Hematopoietic multipotent progenitor cell (in vitro differentiated cells): ENCODE data around the gene PBX2. TPM values are rescaled to one million over a fixed set of nuclear protein-coding genes. Genes with fewer than 3 reads are reported as not detected.
"Not testable (repeated sequence)": the region's sequence is repeated elsewhere in the genome, so short reads cannot be mapped to it uniquely, and the experiment has no call there.

Experiments used
- DNase-seq, 3 donors: peaks; one replicate each; pipeline ENCODE4 v3.0.0-alpha.2; 2011 to 2015; ENCODE audit warnings: low read depth in 2 of 3, low spot score in 2 of 3
- total RNA-seq: library from RNA; depleted of rRNA; stranded (reverse); fragments of >200 nt; gene quantifications from one replicate; pipeline ENCODE4 v1.2.3, GENCODE V29; 2012

PBX2 gene
- total RNA-seq, 1 donor = 75.9 TPM

DNA sequence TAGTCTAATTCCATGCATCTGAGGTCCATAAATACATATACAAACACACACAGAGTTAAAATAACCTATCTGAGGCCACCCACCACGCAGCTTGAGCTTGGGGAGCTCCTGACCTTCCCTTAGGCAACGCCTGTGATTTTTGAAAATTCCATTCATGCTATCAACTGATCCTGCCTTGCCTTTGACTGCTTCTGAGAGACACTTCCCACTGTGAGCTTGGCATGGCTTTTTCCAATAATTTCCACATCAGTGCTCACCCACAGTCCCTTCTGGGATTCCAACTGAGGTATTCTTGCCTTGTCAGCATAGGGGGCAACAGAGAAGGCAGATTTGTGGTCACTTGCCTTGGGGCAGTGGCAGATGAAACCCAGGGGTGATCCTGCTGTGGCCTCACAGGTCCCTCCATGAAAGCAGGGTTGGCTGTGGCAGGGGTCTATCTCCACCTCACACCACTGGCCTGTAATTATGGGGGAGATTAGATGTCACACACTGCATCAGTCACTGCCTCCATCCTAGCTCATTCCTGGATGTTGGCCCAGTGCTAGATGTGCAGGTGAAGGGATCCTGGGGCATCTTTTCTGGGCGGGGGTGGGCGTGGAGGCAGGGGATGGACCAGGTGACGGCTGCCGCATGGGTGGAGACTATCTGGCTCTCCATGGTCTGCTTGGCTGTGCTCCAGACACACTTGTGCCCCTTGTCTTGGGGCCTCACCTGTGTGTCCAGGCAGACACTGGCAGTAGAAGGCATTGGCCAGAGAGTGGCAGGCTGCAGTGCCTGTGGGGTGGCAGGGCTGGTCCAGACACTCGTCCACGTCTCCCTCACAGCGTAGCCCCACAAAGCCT lies 13.6 kb upstream of the PBX2 start:
- DNase-seq = no peak

DNA sequence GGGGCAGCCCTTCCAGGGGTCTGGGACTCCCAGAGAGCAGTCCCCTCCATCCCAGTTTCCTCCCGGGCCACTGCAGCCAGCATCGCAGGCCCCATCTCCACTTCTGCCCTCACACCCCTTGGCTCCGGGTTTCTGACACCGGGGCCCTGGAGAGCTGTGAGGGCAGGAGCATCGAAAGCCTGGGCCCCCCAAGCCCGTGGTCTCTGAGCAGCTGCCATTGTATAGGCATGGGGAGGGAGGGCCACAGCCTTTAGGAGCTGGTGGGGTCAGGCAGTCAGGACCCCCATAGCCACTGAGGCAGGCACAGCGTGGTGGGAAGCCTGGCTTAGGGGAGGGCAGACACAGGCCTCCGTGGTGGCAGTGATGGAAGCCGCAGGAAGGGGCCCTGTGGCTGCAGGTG lies 12.2 kb upstream of the PBX2 start:
- DNase-seq = no peak

DNA sequence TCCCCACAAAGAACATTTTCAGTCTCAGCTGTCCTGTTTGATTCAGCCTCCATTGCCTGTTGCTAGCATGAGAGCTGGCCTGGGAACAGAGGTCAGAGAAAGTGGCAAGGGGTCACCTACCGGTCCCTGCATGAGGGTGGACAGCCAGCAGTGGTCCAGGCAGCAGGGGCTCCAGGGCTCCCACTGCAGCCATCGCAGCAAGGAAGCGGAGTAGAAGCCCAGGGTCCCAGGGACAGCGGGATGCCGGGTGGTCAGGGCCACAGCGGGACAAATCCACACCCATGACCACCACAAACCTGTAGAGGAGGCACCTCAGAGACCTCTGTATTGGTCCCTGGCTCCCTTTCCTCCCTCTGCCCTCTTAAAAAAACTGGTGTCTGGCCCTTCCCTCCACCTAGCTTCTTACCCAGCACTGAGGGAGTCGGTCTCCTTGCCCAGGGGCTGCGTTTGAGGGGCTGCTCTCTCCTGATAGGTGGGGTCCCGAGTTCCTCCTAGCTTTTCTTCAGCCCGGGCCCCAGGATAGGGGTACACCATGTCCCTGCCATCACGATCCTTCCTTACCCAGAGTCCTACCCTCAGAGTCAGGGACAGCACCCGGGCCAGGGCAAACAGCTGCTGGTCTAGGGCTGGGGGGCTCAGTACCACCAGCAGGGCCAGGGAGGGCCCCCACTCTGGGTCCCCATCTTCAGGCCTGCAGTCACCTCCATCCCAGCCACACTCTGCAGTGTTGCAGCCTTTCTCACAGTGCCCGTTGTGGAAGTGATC lies 10.9 kb upstream of the PBX2 start:
- DNase-seq = no peak

DNA sequence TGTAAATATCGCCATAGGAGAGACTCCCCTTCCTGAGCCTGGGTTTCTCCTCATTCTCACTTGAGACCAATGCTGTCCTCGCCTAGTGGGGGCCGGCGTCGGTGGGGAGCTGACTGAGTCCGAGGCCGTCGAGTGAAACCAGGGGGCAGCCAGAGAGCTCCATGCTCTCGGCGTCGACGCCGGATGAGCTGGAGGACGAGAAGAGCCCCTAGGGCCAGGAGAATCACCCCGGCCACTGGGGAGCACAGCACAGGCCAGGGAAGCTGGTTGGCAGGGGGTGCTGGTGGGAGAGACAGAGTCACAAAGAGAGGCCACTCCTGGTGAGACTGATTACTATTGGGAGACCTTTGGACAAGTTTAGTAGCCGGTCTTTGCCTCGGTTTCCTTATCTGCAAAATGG lies 8.9 kb upstream of the PBX2 start:
- no peak for DNase-seq

DNA sequence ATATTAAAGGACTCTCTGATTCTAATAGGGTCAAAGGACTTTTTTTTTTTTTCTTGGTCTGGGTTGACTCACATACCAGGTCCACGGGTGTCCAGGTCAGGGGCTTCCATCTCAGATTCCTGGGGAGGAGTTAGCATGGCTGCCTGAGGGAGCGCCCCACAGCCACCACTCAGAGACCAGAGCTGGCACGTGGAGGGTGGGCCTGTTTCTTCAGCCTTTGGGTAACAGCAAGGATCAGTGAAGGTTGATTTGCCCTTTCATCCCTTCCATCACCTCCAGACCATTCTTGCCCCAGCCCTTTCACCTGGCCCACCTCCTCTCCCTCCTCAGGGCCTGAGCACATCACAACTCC lies 8.3 kb upstream of the PBX2 start:
- no peak for DNase-seq

DNA sequence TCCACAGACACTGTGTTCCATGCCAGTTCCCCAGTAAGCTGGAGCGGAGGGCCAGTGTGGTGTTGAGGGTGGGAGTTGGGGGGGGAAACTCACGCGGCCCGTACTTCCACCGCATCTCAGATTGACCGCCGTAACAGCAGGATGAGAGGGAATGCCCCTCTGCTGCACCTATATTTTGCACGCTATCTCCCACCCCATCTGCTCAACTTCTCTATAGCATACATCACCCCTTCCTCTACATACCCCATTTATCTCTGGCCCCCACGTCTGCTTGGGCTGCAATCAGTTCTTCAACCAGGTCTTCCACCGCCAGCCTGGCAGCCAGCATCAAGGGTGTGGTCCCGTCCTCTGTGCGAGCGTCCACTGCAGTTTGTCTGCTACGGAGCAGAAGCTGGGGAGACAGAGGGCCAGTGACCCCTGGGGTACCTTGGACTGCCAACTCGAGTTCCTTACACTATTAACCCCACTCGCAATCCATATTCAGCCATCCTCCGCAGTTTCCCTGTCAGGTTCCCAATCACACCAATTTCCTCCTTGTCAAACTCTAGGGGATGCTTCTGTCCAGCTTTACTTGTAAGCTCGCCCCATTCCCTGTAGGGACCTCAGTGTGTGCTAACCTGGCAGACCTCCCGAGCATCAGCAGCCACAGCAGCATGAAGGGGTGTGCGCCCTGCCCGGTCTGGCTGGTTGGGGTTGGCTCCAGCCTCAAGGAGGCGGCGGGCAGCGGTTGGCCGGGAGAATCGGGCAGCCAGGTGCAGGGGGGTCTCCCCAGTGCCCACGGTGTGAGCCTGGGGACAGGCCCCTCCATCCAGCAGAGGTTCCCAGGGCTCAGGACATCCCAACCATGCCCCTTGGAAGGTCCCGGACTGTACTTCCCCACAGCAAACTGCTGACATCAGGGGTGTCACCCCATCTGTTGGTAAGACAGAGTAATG lies 6.9 kb upstream of the PBX2 start:
- DNase-seq = peak in 2 of 3 donors; percentile 61 to 74

DNA sequence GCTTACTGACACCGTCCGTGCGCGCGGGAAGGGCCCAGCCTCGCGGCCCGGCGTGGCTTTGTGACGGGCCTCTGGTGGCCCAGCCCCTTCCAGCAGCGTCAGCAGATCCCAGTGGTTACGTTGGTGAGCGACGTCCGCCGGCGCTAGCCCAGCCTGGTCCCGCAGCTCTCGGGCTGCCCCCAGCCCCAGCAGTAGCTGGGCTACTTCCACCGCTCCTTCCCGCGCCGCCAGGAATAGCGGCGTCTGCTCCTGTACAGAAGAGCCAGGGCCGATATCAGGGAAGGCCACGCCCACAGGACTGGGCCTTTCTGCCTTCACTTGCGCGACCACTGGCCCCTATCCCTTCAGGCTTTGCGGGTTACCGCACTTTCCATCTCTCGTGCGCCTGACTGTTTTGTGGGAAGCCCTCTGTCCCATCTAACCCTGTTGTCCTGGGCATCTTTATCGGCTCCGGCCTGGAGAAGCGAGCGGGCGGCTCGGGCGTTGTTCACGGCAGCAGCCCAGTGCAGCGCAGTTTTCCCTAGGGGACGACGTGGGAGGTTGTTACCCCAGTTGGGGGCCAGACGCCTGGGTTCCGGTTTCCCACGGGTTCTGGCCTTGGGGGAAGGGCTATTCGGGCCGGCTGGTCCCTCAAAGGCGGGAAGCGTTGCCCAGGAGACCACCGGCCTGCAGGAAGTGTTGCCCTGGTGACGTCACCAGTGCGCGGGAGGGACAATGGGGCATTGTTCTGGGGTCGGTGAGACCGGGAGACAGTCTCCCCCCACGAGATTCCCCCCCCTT lies 6.1 kb upstream of the PBX2 start:
- DNase-seq = peak in 2 of 3 donors; percentile 68 to 83

DNA sequence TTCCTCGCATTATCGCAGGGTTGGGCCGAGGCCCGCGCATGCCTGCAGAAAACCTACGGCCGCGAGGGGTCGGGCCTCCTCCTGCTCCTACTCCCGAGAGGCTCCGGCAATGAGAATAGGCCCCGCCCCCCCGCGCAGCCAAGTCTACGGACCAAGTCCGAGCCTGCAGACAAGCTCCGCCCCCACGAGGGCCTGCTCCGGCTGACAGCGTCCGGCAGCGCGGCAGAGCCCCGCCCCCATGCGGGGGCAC lies 5.6 kb upstream of the PBX2 start:
- DNase-seq = peak; percentile 97 to 100 (median 100)

DNA sequence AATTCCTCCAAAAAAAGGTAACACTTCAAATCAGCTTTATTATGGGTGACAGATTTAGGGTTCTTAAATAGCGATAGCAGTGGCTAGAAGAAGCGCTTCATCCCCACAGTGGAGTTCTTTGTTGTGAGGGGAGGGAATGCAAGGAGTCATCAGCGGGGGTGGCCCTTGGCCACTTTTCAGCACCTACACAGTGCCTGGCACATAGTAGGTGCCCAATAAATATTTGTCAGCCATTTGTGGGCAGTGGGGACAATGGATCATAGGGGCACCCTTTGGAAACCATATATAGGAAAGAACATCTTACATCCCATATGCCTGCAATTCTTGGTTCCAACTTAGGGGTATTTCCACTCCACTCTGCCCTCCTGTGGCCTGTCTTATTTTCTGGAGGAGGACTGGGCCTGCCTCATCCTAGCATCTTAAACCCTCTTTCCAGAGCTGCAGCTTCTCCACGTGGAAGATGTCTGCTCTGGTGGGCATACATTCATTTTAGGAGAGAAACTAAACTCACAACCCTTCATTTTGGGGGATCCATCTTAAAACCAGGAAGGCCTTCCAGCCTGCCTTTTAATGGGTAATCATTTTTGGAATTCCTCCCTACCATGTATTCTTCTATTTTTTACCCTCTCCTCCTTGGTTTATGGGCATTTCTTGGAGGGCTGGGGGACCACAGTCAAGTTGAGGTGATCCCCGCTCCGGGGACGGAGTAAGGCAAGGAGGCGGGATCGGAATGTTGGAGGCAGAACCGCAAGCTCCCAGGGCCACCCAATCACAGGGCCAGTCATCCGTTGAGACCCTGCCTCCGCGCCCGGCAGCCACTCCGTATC lies 5.0 kb upstream of the PBX2 start:
- peak in 2 of 3 donors; percentile 55 to 73 for DNase-seq

DNA sequence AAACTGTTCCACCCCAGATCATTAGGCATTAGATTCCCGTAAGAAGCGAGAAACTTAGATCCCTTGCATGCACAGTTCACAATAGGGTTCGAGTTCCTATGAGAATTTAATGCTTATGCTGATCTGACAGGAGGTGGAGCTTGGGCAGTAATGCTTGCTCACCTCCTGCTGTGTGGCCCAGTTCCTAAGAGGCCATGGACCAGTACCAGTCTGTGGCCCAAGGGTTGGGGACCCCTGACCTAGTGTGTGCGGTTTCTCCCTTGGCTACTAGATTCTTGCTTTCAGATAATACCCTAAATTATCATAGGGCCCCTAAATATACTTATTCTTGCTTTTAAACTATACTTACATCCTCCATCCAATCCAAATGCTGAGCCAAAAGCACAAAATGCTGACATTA lies 4.4 kb upstream of the PBX2 start:
- no peak for DNase-seq

DNA sequence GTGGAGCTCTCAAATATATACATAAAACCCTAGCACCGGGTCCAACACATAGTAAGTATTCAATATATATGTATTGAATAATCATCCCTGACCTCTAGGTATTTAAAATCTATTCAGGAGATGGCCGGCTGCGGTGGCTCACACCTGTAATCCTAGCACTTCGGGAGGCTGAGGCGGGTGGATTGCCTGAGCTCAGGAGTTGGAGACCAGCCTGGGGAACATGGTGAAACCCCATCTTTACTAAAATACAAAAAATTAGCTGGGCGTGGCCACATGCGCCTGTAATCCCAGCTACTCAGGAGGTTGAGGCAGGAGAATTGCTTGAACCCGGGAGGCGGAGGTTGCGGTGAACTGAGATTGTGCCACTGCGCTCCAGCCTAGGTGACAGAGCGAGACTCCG lies 3.1 kb upstream of the PBX2 start:
- not testable (repeated sequence) for DNase-seq

DNA sequence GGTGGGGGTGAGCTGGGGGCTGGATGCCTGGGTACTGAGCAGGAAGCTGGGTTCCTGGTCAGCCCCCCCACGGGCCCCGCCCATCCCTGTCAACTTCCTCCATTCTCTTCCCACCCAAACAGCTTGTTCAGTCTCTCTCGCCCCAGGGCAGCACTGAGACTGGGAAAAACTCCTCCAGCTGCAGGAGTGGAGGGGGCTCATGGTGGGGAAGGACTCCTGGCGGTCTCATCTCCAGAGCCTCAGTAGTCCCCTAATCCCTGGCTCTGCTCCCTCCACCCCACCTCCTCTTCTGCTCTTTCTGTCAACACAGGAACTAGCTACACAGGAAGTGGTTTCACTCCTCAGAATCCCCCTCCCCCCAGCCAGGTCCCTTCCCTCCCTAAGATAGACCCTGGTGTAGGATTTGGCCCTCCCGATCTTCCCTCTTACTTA lies 2.6 kb upstream of the PBX2 start, which contains the start of gene GPSM3:
TSS of gene GPSM3 (minus strand) at position 36 of the 432 bp plus-strand sequence. CDS start 130 bp downstream, outside the sequence.
- peak in 2 of 3 donors; percentile 64 to 71 for DNase-seq

DNA sequence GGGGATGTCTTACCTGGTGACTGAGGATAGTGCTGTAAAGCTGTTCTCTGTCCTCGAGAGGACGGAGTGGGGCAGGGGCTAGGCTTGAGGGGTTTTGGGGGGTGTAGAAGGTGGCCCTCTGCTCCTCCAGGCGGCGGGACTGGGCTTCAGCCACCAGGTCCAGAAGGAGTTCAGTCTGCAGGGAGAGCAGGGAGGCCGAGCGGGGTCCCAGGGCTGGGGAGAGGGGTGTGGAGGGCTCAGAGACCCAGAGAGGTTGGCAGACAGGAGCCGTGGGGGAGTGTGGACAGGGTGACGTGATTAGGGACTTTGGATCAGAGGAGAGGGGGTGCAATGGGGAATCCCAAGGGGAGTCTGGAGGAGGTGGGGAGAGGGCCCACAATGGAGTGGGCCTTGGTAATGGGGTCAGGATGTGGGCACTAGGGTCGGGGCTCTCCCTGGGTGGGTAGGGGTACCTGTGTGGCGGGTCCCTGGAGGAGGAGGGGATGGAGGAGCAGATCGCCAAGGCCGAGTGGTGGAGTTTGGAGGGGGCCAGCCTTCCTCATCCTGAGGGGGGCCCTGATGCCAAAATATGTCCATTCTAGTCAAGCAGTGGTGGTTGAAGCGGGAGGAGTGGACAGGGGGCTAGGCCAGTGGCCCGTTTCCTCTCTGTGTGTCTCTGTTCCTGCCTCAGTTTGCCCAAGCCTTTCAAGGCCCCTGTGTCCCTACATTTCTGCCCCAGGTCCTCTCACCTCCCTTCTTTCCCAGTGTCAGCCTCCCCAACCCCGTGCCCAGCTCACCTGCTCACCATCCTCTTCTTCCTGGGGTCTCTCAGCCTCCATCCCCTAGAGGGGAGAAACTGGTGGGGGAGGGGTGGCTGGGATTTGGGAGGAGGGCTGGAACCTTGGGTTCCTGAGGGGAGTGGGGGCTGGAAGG lies 1.9 kb upstream of the PBX2 start:
- DNase-seq = no peak

DNA sequence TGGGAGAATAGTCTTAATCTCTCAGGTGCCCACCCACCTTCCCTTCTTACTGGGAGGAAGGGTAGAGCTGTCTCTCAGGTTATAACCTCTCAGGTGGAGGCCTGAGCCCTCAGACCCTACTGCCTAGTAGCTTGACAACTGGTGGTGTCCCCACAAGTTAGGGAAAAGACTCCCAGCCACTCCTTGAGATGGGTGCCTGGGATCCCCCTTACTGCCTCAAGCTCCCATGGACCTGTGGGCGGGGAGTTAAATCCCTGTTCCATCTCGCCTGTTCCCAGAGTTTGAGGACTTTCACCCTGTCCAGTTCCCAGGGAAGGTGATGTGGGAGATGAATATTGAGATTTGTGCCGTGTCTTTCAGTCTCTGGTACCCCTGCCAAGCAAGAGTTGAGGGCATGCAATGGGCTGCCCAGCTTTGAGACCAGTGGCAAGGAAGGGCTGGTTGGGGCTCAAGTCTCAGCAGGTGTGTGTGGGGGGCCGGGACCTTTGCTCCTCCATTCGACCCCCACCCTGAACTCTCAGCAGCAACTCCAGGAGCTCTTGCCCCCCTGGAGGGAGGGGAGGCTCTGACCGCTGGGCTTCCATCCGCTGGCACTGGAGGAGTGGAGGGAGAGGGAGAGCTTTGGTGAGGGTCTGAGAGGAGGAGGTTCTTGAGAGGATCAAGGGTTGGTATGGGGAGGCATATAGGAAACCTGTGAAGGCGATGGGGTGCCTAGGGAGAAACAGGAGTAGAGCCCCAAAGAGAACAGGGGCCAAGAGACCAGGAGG lies 1.1 kb upstream of the PBX2 start:
- DNase-seq = no peak

DNA sequence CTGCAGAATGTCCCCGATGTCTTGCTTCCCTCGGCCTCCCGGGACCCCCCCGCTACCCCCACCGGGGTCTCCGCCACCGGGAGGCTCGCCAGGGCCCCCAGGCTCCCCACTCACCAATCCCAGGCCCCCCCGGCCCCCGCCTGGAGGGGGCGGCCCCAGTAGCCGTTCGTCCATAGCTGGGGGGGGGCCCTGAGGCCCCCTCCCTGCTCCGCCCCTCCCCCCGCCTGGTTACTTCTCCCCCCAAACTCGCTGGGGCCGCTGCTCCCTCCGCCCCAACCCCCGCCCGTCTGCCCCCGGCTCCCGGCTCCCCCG lies 304 bp downstream of the PBX2 start:
- no peak for DNase-seq

DNA sequence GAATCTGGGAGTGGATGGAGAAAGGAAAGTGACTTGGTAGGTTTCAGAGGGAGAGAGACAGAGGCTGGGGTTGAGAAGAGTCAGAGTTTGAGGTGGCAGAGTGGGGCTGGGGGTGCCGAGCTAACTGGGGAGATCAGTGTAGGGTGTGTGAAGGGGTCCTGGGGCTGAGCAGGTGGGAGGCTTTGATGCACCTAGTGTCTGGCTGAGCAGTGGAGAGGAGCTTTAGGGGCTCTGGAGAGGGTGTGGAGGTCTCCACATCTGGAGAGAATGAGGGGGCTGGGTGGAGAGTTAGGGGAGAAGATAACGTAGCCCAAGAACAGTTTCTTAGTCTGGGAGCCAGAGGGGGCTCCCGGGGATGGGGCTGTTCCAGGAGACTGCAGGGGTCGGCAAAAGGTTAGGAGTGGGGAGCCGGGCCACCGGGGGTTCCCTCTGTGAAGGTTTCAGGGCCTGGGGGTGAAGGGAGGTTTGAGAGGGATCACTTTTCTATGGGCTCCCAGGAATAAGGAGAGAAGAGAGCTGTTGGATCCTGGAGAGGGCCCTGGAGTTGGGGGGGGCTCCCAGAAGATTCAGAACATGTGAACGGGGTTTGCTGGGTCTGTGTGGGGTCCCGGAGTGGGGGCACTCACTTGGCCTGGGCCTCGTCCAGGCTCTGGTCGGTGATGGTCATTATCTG lies 797 bp downstream of the PBX2 start:
- DNase-seq = no peak

DNA sequence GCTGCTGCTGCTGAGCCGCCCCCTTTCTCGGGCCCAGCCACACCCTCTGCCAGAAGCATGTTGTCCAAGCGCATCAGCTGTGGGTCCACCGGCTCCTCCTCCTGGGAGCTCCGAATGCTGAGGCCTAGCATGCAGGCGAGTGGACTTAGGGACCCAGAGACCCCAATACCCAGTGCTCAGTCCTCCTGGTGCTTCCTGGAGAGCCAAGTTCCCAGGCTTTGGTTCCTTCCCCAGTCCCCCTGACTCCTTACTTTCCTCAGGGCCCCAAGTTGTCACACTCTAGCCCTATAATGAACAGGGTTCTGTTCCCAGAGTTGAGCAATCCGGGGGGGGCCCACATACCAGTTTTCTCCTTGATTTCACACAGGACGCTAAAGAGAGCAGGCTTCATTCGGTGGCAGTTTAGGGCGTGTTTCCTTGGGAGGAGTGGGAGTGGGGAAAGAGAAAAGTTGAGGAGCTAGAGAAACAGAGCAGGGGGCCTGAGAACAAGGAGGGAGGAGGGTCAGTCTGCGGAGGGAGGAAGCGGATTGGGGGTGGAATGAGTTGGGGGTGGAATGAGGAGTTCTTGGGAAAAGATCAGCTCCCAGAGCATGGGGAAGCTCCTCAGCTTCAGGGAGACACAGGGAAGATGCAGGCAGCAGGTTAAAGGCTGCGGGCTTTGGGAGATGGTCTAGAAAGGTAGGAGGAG lies 1.5 kb downstream of the PBX2 start:
- DNase-seq = no peak
